GM10266 (cell line): ENCODE measurements around the gene ZNRF3.

ENCODE experiments used
- DNase-seq: peaks from one replicate; pipeline ENCODE4 v3.0.0; 2012; ENCODE audit errors: extremely low spot score
- CTCF ChIP-seq: IDR thresholded peaks from 2 replicates; pipeline ENCODE4 v1.5.1; 2012; ENCODE audit warnings: mild to moderate bottlenecking, low read depth; ENCODE audit not compliant: control insufficient read depth, insufficient read depth; ENCODE audit errors: missing control alignments

The ZNRF3 gene

GRCh38 chr22:29096736-29097669 lies 213.6 kb downstream of the ZNRF3 start:
- TF ChIP-seq CTCF = no peak
- DNase-seq = no peak

- TF ChIP-seq CTCF = no peak
- no peak for DNase-seq
Observed at GRCh38 chr22:29098296-29098695, 214.9 kb downstream of the ZNRF3 start.

- no peak for TF ChIP-seq CTCF
- DNase-seq = no peak
Observed at GRCh38 chr22:29102300-29102699, 218.9 kb downstream of the ZNRF3 start.

GRCh38 chr22:29103121-29103520 lies 219.7 kb downstream of the ZNRF3 start:
- TF ChIP-seq CTCF = no peak
- DNase-seq = no peak

GRCh38 chr22:29105468-29105867 lies 222.1 kb downstream of the ZNRF3 start:
- TF ChIP-seq CTCF = no peak
- no peak for DNase-seq

GRCh38 chr22:29106839-29107238 lies 223.5 kb downstream of the ZNRF3 start:
- TF ChIP-seq CTCF = no peak
- DNase-seq = no peak
